GM12872 (cell line): ENCODE data around the gene ZNF362.

ENCODE experiments used
- TF ChIP-seq, protein P1 (sequence below): IDR thresholded peaks from 3 replicates; pipeline ENCODE4 v1.5.1; 2011; ENCODE audit warnings: low read depth, mild to moderate bottlenecking, low read length, moderate library complexity; ENCODE audit not compliant: insufficient read depth

Gene ZNF362

DNA sequence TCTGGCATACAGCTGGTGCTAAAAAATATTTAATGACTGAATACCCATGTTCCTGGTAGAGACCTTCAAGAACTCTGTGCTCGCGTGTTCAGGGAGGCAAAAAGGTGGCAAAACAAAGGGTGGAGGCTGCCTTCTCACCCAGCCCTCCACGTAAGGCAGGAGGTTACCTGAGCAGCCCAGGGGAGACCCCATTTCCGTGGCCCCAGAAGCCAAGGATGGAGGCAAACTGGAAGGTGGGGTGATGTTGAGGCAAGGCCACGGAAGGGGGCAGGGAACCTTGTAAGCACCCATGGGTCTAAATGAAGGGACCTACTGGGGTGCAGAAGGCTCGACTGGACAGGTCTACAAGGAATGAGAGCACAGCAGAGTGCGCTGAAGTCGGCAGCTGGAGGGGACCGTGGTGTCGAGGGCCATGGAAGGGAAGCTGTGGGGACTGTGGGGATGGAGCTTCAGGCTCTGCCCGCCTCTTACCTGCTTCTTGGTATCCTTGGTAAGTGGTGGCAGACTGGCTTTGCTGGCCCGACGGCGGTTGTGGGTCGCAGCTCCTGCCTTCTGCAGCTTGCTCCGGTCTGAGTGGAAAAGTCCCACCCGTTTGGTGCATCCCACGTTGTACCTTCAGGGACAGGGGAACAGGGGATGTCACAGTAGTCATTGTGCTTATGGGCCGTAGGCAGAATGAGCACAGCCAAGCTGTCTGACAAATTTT is 73.5 kb downstream of the ZNF362 start:
- TF ChIP-seq, protein P1, sequence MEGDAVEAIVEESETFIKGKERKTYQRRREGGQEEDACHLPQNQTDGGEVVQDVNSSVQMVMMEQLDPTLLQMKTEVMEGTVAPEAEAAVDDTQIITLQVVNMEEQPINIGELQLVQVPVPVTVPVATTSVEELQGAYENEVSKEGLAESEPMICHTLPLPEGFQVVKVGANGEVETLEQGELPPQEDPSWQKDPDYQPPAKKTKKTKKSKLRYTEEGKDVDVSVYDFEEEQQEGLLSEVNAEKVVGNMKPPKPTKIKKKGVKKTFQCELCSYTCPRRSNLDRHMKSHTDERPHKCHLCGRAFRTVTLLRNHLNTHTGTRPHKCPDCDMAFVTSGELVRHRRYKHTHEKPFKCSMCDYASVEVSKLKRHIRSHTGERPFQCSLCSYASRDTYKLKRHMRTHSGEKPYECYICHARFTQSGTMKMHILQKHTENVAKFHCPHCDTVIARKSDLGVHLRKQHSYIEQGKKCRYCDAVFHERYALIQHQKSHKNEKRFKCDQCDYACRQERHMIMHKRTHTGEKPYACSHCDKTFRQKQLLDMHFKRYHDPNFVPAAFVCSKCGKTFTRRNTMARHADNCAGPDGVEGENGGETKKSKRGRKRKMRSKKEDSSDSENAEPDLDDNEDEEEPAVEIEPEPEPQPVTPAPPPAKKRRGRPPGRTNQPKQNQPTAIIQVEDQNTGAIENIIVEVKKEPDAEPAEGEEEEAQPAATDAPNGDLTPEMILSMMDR: no peak

DNA sequence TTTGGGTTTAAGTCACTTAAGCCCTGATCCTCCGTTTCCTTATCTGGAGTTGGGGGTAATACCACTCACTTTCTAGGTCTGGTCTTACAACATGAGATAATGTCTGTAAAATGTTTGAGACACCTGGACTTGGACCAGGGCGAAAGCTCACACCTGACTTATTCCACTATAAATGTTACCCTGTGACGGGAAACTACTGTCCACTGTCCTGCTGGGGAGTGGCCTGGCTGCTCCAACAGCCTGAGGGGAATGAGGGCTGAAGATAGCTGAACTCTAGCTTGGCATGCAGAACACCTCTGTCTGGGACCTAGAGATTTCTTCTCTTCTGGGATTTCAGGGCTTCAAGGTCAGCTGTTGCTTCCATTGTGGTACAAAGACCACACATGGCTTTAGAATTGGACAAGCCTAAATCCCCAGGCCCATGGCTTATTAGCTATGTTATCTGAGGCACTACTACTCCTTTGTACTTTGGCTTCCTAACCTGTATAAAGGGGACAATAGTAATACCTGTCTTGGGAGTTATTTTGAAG is 74.1 kb downstream of the ZNF362 start:
- TF ChIP-seq, protein P1: no peak

DNA sequence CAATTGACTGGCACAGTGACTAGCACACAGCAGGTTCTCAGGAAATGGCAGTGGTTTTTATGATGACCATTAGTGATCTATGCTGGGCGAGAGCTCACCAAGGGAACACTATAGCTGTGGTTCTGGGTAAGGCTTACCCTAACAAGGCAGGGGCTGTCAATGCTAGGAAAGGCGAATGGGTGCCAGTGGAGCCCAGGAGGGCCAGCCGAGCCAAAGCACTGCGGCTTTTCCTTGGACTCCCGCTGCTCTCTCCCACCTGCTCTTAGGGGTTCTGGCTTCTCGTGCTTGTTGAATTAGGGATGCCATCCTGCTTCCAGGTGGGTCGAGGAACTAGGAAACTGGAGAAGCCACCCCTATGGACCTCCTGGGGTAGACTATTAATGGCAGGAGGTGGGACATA is 74.6 kb downstream of the ZNF362 start:
- TF ChIP-seq, protein P1: no peak

DNA sequence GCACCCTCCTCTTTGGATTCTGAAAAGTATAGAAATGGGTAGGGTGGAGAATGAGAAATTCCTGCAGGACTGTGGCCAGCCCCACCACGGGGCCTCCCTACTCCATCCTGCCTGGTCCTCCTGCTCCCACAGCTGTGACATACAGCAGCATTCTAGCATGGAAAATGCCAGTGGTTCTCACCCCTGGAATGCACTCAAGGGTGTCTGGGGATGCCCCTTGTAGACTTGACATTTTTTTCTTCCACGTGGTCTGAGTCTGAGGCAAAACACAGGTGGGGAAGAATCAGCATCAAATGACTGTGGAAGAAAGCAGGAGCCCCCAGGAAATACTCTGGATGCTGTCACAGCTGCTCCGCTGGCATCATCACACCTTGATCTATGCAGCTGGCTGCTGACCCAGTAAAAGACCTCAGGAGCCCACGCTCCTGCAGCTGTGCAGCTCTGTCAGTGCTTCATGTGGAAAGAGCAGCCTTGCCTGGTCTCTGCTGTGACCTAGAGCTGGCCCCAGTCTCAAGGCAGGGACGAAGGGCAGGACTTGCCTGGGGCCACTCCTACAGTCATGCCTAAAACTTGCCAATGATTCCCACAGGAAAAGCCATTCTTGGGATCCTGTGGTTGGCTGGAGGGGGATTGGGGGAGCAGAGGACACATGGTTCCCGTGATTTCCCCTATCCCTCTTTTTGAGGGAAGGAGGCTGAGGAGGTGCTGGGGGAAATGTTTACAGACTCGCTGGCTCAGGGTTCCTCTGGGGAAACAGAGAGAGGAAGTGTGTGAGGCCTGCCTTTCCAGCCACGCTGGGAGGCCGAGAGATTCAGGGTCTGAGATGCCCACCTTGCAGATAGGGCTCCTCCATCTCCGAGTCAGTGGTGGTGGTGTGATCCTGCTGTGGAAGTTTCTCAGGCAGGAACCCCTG is 75.4 kb downstream of the ZNF362 start:
- TF ChIP-seq, protein P1: no peak

DNA sequence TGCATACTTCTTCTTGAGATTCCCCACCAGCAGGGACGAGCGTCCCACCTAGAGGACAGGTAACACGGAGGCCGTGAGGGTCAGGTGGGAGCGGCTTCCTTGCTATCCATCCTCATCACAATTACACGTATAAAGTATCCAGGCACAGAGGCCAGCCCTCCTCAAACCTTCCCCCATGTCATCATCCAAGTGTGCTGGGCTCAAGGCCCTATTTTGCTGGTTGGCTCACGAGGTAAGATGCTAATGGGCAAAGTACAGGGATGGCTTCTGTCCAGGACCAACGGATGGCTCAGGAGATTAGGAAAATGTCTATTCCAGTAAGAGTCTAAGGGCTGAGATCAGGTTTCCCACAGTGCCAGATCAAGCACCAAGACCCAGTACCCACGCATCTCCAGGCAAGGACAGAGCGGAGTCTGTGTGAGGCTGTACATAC is 76.1 kb downstream of the ZNF362 start:
- TF ChIP-seq, protein P1: no peak

DNA sequence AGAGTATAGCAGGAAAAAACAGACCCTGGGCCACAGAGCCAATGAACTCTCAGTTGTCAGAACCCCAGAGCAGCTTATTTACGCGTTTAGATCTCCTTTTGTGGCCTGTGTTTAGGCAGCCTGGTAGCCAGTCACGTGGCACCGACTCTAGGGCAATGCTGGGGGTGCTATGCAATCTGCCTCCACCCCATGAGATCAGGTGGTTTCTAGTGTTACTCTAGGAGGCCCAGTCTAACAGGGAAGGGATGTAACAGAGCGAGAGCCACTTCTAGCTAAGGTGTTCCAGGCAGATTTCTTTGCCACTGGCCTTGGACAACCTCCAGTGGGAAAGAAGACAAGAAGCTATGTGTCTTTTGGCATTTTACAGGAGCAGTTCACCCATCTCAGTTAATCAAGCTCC is 76.6 kb downstream of the ZNF362 start:
- TF ChIP-seq, protein P1: no peak

DNA sequence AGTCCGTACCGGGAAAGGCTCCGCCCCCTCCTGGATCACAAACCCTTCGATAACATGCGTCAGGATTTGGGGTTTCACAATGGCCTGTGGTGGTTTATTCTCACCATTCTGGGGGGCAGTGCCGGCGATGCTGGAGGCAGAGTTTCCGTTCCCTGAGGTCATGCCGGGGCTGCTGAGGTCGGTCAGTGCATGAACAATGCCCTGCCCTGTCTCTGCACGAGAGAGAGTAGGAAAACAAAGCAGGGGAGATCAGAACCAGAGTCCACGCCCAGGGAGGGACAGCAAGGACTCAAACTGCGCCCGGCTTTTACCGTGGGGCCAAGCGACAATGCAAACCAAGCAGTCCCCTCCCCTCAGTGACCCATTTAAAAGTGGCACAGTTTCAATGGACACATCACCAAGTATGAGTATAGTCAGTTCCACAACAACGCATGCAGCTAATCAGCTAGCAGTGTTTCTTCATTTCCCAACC is 77.8 kb downstream of the ZNF362 start:
- TF ChIP-seq, protein P1: no peak
